Adipocyte (in vitro differentiated cells): Measurements from ENCODE around the gene RHBDF2.
A peak's percentile ranks its signal among the peaks of the same experiment; 100 is the strongest.

Experiments
- DNase-seq: peaks from one replicate; pipeline ENCODE4 v3.0.0-alpha.2; 2015; ENCODE audit warnings: low read depth
- H3K27me3 ChIP-seq: replicated peaks from 2 replicates; pipeline ENCODE4 v1.7.0; 2013; ENCODE audit warnings: mild to moderate bottlenecking, low read length, moderate library complexity; ENCODE audit not compliant: control insufficient read depth, insufficient read depth
- H3K36me3 ChIP-seq: 2 replicates; pipeline ENCODE4 v1.7.0; 2013; ENCODE audit warnings: low read length, mild to moderate bottlenecking, moderate library complexity; ENCODE audit not compliant: control insufficient read depth, insufficient read depth, severe bottlenecking
- H3K4me1 ChIP-seq: 2 replicates; pipeline ENCODE4 v1.7.0; 2013; ENCODE audit warnings: mild to moderate bottlenecking, low read length, moderate library complexity; ENCODE audit not compliant: control insufficient read depth, insufficient read depth
- H3K4me3 ChIP-seq: 2 replicates; pipeline ENCODE4 v1.7.0; 2013; ENCODE audit warnings: mild to moderate bottlenecking, low read length, moderate library complexity
- H3K9ac ChIP-seq: 2 replicates; pipeline ENCODE4 v1.7.0; 2013; ENCODE audit warnings: mild to moderate bottlenecking, low read length, moderate library complexity
- H3K9me3 ChIP-seq: 2 replicates; pipeline ENCODE4 v1.7.0; 2013; ENCODE audit warnings: mild to moderate bottlenecking, low read length, moderate library complexity; ENCODE audit not compliant: control insufficient read depth

RHBDF2 gene

DNA sequence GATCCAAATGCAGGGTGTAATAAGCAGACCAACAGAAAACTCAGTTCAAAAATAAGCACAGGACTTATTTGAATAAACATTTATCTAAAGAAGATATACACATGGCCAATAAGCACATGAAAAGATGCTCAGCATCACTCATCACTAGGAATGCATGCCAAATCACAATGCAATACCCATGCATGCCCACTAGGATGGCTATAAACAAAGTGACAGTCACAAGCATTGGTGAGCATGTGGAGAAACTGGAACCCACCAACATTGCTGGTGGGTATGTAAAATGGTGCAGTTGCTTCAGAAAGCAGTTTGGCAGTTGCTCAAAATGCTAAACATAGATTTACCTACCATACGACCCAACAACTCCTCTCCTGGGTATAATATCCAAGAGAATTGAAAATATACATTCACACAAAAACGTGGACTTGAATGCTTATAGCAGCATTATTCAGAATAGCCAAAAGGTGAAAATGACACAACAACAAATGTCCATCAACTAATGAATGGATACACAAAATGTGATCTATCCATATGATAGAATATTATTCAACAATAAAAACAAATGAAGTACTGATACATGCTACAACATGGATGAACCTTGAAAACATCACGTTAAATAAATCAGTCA lies 68.4 kb downstream of the RHBDF2 start:
- Histone ChIP-seq H3K36me3 (no peaks in the 10 kb centered on the region), H3K4me1 (peaks cover 14% of the 10 kb centered on the region), H3K27me3 (no peaks in the 10 kb centered on the region), H3K9ac (no peak overlapping the region), H3K9me3 (no peaks in the 10 kb centered on the region), H3K4me3 (no peak overlapping the region)
- peak; percentile 35 for DNase-seq

DNA sequence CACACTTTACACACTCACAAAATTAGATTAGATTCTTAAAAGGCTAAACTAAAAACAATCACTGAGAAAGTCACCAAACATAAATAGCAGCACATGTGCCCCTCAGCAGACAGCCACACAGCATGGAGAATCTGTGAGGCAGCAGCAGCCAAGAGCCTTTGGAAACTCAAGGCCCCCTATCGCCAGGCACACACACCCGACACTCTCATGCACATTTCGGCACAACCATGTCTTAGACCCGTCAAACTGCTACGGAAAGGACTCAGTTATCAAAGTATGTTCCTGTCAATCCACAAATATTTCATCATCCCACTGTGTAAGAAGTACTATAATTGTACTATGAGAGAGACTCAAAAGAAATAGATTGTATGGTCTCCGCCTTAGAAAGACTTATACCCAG lies 69.2 kb downstream of the RHBDF2 start:
- peaks cover 17% of the 10 kb centered on the region for H3K4me1 ChIP-seq
- no peaks in the 10 kb centered on the region for H3K36me3 ChIP-seq
- no peak overlapping the region for H3K4me3 ChIP-seq
- no peaks in the 10 kb centered on the region for H3K9me3 ChIP-seq
- no peak overlapping the region for H3K9ac ChIP-seq
- peak; percentile 34 for DNase-seq
- no peaks in the 10 kb centered on the region for H3K27me3 ChIP-seq

DNA sequence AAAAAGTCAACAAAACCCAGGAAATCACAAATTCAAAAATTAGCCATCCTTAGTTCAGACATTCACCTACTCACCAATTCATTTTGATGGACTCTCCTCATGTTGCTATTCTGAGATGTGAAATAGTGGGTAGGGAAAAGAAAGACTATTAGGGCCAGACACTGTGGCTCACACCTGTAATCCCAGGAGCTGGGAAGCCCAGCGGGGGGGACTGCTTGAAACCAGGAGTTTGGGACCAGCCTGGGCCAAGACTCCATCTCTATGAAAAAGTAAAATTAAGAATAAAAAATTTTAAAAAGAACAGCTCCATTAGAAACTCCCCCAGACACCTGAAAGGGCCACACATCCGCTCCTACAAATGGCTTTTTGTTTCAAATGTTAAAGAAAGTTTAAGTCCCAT lies 69.7 kb downstream of the RHBDF2 start:
- Histone ChIP-seq H3K9me3 (no peaks in the 10 kb centered on the region), H3K36me3 (no peaks in the 10 kb centered on the region), H3K4me3 (no peak overlapping the region), H3K27me3 (no peaks in the 10 kb centered on the region), H3K9ac (no peak overlapping the region), H3K4me1 (peaks cover 22% of the 10 kb centered on the region)
- DNase-seq = no peak

DNA sequence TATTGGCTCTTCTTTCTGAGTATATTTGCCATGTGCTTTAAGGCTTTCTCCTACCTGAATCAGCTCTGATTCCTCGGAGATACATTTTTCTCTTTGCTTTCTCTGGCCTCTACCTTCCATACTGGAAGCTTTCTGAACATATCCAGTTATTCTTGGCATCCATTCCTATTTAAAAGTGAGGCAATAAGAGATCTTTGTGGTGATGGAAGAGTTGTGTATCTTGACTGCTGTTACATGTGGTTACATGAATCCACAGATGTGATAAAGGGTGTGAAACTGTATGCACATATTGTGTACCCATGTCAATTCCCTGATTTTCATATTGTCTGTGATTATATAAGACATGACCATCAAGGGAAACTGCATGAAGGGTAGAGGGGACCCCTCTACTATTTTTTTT lies 72.7 kb downstream of the RHBDF2 start:
- Histone ChIP-seq H3K9ac (no peak overlapping the region), H3K4me3 (no peak overlapping the region), H3K9me3 (no peaks in the 10 kb centered on the region), H3K27me3 (no peaks in the 10 kb centered on the region), H3K36me3 (no peaks in the 10 kb centered on the region), H3K4me1 (peaks cover 22% of the 10 kb centered on the region)
- no peak for DNase-seq

DNA sequence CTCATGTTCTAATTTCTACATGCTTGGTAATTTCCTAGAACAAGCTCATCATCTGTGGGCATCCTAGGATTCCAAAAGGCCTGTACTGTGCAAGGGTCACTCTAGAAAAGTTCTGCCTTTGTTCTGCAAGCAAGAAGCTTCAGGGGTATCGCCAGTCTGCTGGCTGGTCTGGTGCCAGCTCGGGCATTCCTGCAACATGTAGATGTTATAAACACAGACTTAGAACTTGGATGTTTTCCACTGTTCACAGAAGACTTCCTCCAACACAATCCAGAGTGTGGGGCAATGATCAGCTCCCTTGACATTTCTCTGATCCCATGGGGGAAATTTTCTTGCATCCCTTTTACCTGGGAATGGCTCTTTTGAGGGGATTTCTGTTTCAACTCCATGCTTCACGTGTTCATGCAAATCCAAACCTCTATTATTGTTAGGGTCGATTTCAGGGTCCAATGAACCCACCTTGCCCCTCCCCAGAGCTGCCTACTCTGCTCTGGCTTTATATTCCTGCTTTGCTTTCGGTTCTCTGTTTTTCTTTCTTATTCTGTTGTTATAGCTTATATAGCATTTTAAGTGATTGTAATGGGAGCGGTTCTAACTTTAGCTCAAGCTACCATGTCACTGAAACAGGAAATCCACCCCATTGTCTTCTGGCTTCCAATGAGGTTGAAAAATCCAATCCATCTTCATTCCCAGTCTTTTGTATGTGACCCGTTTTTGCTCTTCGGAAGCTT lies 73.6 kb downstream of the RHBDF2 start:
- Histone ChIP-seq H3K9me3 (no peaks in the 10 kb centered on the region), H3K36me3 (no peaks in the 10 kb centered on the region), H3K4me1 (peaks cover 22% of the 10 kb centered on the region), H3K9ac (no peak overlapping the region), H3K27me3 (no peaks in the 10 kb centered on the region), H3K4me3 (no peak overlapping the region)
- peak; percentile 71 for DNase-seq

DNA sequence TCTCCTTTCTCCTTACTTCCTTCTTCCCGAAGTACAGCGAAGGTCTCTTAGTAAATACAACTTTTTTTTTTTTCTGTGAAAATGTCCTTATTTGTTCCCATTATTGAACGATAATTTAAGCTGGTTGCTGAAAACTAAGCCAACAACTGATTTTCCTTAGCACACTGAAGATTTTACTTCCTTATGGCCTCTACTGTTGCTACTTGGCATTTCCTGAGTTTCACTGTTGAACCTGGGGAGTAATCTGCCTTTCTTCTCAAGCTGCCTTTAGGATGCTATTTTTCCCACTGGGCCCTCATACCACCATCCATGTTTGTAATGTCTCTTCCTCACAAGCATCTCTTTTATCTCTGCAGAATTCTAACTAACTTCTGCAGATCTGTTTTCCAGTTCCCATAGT lies 74.4 kb downstream of the RHBDF2 start:
- Histone ChIP-seq H3K4me1 (peaks cover 22% of the 10 kb centered on the region), H3K9me3 (no peaks in the 10 kb centered on the region), H3K27me3 (no peaks in the 10 kb centered on the region), H3K9ac (no peak overlapping the region), H3K36me3 (no peaks in the 10 kb centered on the region), H3K4me3 (no peak overlapping the region)
- no peak for DNase-seq

DNA sequence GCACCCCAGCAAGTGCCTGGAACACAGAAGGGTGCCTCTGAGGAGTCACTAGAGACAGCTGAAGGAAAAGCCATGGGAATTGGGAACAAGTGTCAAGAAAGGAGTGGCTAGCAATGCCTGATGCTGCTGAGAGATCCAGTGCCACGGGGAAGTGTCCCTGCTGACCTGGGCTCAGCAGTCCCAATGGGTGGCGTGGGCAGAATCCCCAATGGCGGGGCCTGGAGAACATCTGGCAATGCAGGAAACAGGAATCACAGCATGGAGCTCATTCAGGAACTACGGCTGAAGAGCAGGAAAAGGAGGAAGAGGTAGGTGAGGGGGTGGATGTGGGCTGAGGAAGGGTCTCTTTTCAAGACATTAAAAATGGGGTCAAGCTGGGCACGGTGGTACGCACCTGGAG lies 78.4 kb downstream of the RHBDF2 start:
- no peaks in the 10 kb centered on the region for H3K36me3 ChIP-seq
- H3K4me3 ChIP-seq = no peak overlapping the region
- peaks cover 13% of the 10 kb centered on the region for H3K4me1 ChIP-seq
- DNase-seq = no peak
- no peaks in the 10 kb centered on the region for H3K9me3 ChIP-seq
- H3K27me3 ChIP-seq = no peaks in the 10 kb centered on the region
- no peak overlapping the region for H3K9ac ChIP-seq

DNA sequence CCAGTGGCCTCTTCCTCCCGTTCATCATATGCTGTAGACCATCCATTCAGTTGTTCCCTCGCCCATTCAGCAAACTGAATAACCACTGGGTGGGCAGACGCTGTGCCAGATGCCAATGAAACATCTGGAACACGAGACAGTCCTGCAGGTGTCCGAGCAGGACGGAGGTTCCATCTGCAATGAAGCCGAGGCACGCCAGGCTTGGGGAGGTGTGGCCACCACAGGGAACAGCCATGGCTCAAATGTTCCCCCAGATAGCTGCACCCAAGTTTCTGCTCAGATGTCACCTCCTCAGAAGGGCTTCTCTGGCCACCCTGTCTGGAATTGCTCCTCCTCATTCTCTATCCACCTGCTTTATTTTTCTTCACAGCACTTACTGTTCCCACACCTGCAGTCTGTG lies 78.8 kb downstream of the RHBDF2 start:
- no peaks in the 10 kb centered on the region for H3K9me3 ChIP-seq
- peaks cover 9% of the 10 kb centered on the region for H3K4me1 ChIP-seq
- H3K27me3 ChIP-seq = no peaks in the 10 kb centered on the region
- no peaks in the 10 kb centered on the region for H3K36me3 ChIP-seq
- no peak for DNase-seq
- H3K9ac ChIP-seq = no peak overlapping the region
- H3K4me3 ChIP-seq = no peak overlapping the region

DNA sequence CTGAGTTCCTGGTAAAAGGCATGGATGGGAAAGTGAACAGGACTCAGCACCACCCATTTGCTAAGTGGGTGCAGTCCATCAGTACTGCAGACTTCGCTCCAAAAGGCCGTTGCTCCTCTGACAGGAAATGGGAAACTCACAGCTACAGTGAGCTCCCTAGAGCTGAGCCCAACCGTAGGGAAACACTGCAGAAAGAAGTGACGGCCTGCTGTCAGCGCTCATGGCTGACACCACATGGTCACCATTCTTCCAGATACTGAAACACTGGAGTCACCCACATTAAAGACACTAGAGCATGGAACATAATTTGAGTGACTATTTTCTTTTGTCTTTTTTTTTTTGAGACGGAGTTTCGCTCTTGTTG lies 80.2 kb downstream of the RHBDF2 start:
- H3K9ac ChIP-seq = no peak overlapping the region
- no peaks in the 10 kb centered on the region for H3K9me3 ChIP-seq
- H3K4me3 ChIP-seq = no peak overlapping the region
- no peaks in the 10 kb centered on the region for H3K27me3 ChIP-seq
- DNase-seq = no peak
- H3K36me3 ChIP-seq = no peaks in the 10 kb centered on the region
- H3K4me1 ChIP-seq = no peaks in the 10 kb centered on the region
